Thoracic aorta (tissue), 2 donors: ENCODE data around the gene DHCR24. TPM values are rescaled to one million over a fixed set of nuclear protein-coding genes. Genes with fewer than 3 reads are reported as not detected.

ENCODE experiments used
- ATAC-seq: fragments of 150-250 bp; one replicate; pipeline ENCODE4 v1.8.0; 2017; ENCODE audit warnings: low read depth; ENCODE audit not compliant: insufficient number of reproducible peaks, low FRiP score
- DNase-seq: peaks from one replicate; pipeline ENCODE4 v3.0.0-alpha.2; 2020; ENCODE audit warnings: low spot score
- H3K27ac ChIP-seq, 2 donors: fragments of 200-600 bp; sonication (generic); 1 replicate in 1 of 2; 2 replicates in 1 of 2; pipeline ENCODE4 v1.5.1; 2016; ENCODE audit warnings: mild to moderate bottlenecking in 2 of 2, moderate library complexity in 2 of 2
- H3K27me3 ChIP-seq: fragments of 200-600 bp; sonication (generic); replicated peaks from 2 replicates; pipeline ENCODE4 v1.6.0; 2016; ENCODE audit warnings: mild to moderate bottlenecking; ENCODE audit not compliant: insufficient read depth
- H3K36me3 ChIP-seq: fragments of 200-600 bp; sonication (generic); one replicate; pipeline ENCODE4 v1.5.1; 2016
- H3K4me1 ChIP-seq, 2 donors: fragments of 200-600 bp; sonication (generic); 1 replicate in 1 of 2; 2 replicates in 1 of 2; pipeline versions ENCODE4 v1.5.1 to v1.6.0; 2016; ENCODE audit warnings: low read depth in 2 of 2, mild to moderate bottlenecking in 1 of 2; ENCODE audit not compliant: control insufficient read depth in 1 of 2
- H3K4me3 ChIP-seq: fragments of 200-600 bp; sonication (generic); 2 replicates; pipeline ENCODE4 v1.5.1; 2016; ENCODE audit warnings: mild to moderate bottlenecking
- H3K9me3 ChIP-seq: fragments of 200-600 bp; sonication (generic); 2 replicates; pipeline ENCODE4 v1.5.1; 2016
- CTCF ChIP-seq: fragments of 200-600 bp; sonication (generic); IDR thresholded peaks from one replicate; pipeline ENCODE4 v1.5.1; 2019; ENCODE audit warnings: antibody characterized with exemption
- total RNA-seq, 2 donors: library from RNA; depleted of rRNA; stranded (reverse); fragments of >200 nt; gene quantifications; one replicate each; pipeline versions ENCODE4 v1.1.0 to v1.2.3, GENCODE V29; 2016

Gene DHCR24
- total RNA-seq, 2 donors from 2014 or later, result 32.1 to 56.4 TPM

GRCh38 chr1:54800899-54801759 lies 85.9 kb downstream of the DHCR24 start, which contains the start of gene TTC22:
Gene TTC22 (minus strand): TSS chr1:54801323. CDS start chr1:54801163, 160 bp downstream.
- TF ChIP-seq CTCF, result peak; percentile 11
- H3K27me3 ChIP-seq, result no peaks in the 10 kb centered on the region
- H3K4me3 ChIP-seq, result peak within 1 kb of the TSS; percentile 62
- no peak within 1 kb of the TSS for H3K27ac ChIP-seq
- H3K9me3 ChIP-seq, result no peaks in the 10 kb centered on the region
- no peak for ATAC-seq
- H3K36me3 ChIP-seq, result no peaks in the 10 kb centered on the region
- DNase-seq, result no peak
- H3K4me1 ChIP-seq, result peaks cover 6 to 27% of the 10 kb centered on the region in 2 donors

- no peaks in the 10 kb centered on the region for H3K9me3 ChIP-seq
- DNase-seq (no peak), ATAC-seq (no peak)
- H3K4me3 ChIP-seq, result peak overlapping the region; percentile 62
- H3K4me1 ChIP-seq, result peaks cover 6 to 27% of the 10 kb centered on the region in 2 donors
- H3K27ac ChIP-seq, result no peak overlapping the region
- H3K27me3 ChIP-seq, result no peaks in the 10 kb centered on the region
- H3K36me3 ChIP-seq, result no peaks in the 10 kb centered on the region
- TF ChIP-seq CTCF, result no peak
Measured at GRCh38 chr1:54800041-54800898, 86.7 kb downstream of the DHCR24 start.

Other genes starting within 250 kb of the DHCR24 start
- gene MROH7, start 245.4 kb downstream of the DHCR24 start, total RNA-seq, result 10 to 100 TPM; 15.9 to 20.4 TPM
- gene TTC4, start 171.3 kb downstream of the DHCR24 start, total RNA-seq, result 10 to 100 TPM; 12.7 to 17.2 TPM
- gene PARS2, start 122.7 kb downstream of the DHCR24 start, total RNA-seq, result 1 to 10 TPM; 2.8 to 3.1 TPM
- gene TTC22, start 85.9 kb downstream of the DHCR24 start, total RNA-seq, result under 1 TPM in 1 of 2 donors, not detected in 1; 0.63 TPM
- gene TMEM61, start 93.4 kb upstream of the DHCR24 start, total RNA-seq, result 1 to 10 TPM in 1 of 2 donors, not detected in 1; 3.4 TPM
- gene BSND, start 111.7 kb upstream of the DHCR24 start, total RNA-seq, result not detected
- gene PCSK9, start 152.4 kb upstream of the DHCR24 start, total RNA-seq, result under 1 TPM; 0.21 to 0.27 TPM